Activated CD8-positive, alpha-beta memory T cell treated with anti-CD3 and anti-CD28 coated beads for 4 hours (primary cell): ENCODE measurements around the gene KRTAP20-2.

Experiments
- DNase-seq, 2 donors: peaks; one replicate each; pipeline ENCODE4 v3.0.0-alpha.2; 2020; ENCODE audit warnings: low read depth in 2 of 2

Gene KRTAP20-2

GRCh38 chr21:30634906-30635305 lies at the start of gene KRTAP20-2:
Gene KRTAP20-2, plus strand, starts transcription at chr21:30635206. Its CDS starts 58 bp downstream, at chr21:30635264.
- no peak for DNase-seq

GRCh38 chr21:30590297-30590696 lies 44.7 kb upstream of the KRTAP20-2 start, which contains the start of gene KRTAP22-2:
Gene KRTAP22-2, minus strand, starts transcription at chr21:30590397.
- no peak for DNase-seq

DNA sequence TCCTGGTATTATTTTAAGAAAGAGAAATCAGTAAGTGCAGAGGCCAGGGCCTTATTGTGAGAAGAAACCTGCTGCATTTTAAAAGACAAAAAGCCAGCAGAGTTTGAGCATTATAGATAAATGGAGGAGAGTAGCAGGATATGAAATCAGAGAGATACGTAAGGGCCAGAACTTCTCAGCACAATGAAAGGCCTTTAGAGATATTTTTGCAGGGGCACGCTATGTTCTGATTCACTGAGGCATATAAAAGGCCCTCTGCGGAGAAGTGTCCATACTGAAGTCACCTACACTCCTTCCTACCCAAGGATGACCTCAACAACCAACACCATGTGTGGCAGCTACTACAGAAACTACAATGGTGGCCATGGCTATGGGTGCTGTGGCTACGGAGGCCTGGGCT lies 42.9 kb upstream of the KRTAP20-2 start, which contains the start of gene KRTAP6-3:
Gene KRTAP6-3, plus strand, starts transcription at position 301 of the 400 bp plus-strand sequence. Its CDS starts 6 bp downstream, at position 307.
- DNase-seq, result no peak

- no peak for DNase-seq
Measured at GRCh38 chr21:30598802-30599201, 36.2 kb upstream of the KRTAP20-2 start, which contains the start of gene KRTAP6-2. Gene KRTAP6-2, minus strand, starts transcription at chr21:30598902. Its CDS starts 28 bp downstream, at chr21:30598874.

DNA sequence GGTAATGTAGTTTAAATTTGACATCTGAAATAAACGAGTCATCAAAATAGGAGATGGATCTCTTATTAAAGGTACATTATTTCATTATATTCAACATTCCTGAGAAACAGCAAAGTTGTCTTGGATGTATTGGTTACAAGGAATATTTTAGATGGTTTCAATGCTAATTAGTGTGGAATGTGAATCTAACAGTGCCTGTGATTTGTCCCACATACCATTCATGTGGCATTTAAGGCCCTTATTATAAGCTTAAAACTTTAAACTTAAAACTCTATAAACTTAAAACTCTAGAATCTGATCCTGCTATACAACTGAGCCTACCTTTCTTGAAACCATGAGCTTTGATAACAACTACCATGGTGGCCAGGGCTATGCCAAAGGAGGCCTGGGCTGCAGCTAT lies 34.2 kb upstream of the KRTAP20-2 start, which contains the start of gene KRTAP22-1:
Gene KRTAP22-1, plus strand, starts transcription at position 301 of the 400 bp plus-strand sequence.
- DNase-seq, result no peak

- DNase-seq, result no peak
Measured at GRCh38 chr21:30605968-30606367, 29.0 kb upstream of the KRTAP20-2 start.

- no peak for DNase-seq
Measured at GRCh38 chr21:30612132-30612531, 22.9 kb upstream of the KRTAP20-2 start.

DNA sequence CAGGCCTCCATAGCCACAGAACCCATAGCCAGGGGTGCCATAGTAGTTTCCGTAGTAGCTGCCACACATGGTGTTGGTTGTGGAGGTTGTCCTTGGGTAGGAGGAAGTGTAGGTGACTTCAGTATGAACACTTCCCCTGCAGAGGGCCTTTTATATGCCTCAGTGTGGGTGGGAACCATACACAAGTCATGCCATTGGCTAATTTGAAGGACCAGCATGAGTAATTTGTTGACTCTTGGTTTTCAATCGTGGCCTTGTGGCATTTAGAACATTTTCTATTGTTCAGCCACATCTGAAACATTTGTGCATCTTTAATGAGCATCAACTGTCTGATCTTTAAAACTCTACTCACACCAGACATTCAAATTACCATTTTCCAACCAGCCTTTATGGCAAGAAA lies 21.2 kb upstream of the KRTAP20-2 start, which contains the start of gene KRTAP6-1:
Gene KRTAP6-1, minus strand, starts transcription at position 95 of the 400 bp plus-strand sequence. Its CDS starts 26 bp downstream, at position 69.
- DNase-seq, result no peak

DNA sequence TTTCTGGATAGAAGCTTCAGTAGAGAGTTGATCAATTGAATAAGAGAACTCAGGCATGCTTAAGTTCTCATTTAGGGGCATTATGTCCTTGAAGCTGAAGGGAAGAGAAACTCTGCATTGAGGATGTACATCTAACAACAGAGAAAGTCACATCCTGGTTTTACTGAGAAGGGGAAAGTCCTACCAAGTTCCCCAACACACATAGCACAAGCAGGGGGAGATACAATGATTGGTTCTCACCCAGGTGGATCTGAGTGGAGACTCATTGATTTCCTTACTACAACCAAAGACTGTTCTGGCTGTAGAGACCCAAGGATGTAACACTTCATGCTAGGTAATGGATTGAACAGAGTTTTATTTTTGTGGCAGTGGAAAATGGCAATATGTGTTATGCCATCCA lies 19.8 kb upstream of the KRTAP20-2 start:
- no peak for DNase-seq

GRCh38 chr21:30616125-30616524 lies 18.9 kb upstream of the KRTAP20-2 start, which contains the start of gene KRTAP20-1:
Gene KRTAP20-1, plus strand, starts transcription at chr21:30616425. Its CDS starts 30 bp downstream, at chr21:30616455.
- no peak for DNase-seq

DNA sequence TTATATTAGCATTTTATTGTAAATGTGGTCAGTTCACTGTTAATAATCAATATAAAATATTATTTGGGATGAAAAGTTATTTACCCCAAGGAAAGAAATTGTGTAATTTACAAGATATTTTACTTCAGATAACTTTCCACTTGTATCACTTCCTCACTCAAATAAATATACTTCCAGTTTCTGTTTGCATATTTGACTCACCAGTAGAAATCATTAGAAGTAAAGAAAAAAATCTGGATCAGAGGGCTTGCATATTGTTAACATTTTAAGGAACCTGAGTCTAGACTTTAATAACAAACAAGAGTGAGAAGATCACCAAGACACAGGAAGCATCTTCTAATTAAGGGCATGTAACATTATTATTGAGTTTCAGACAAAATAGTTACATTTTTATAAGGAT lies 14.9 kb upstream of the KRTAP20-2 start:
- no peak for DNase-seq

DNA sequence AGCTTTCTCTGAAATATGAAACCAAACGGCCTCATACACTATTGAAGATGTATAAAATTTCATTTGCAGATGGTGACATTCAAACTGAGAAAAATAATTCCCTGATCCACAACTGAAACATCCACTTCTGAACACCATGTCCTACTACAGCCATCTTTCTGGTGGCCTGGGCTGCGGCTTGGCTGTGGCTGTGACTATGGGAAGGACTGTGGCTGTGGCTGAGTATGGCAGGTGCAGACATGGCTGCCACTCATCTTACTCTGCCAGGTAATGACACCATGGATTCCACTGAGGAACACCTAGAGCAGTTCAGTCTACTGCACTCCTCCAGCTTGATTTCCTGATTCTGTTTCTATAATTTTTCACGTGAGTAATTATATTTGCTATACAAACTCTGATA lies 14.5 kb upstream of the KRTAP20-2 start, which contains the start of gene KRTAP20-4:
Gene KRTAP20-4, plus strand, starts transcription at position 106 of the 400 bp plus-strand sequence.
- DNase-seq, result no peak

- DNase-seq, result no peak
Measured at GRCh38 chr21:30623362-30623761, 11.6 kb upstream of the KRTAP20-2 start.

DNA sequence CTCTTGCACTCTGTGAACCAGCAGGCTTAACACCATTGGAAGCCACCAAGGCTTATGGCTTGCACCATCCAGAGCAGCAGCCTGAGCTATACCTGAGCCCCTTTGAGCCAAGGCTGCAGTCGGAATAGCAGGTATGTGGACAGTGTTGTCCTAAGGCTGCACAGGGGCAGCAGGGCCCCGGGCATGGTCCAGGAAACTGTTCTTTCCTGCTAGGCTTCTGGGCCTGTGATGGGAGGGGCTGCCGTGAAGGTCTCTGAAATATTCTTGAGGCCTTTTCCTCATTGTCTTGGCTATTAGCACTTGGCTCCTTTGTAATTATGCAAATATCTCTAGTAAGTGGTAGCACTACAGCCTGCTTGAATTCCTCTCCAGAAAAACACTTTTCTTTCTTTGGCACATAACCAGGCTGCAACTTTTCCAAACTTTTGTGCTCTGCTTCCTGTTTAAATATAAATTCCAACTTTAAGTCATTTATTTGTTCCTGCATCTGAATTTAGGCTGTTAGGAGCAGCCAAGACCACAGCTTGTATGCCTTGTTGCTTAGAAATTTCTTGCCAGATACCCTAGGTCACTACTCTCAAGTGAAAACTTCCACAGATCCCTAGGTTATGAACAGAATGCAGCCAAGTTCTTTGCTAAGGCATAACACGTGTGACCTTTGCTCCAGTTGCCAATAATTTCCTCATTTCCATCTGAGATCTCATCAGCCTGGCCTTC lies 9.4 kb upstream of the KRTAP20-2 start:
- no peak for DNase-seq

GRCh38 chr21:30628109-30628508 lies 6.9 kb upstream of the KRTAP20-2 start:
- DNase-seq, result no peak

DNA sequence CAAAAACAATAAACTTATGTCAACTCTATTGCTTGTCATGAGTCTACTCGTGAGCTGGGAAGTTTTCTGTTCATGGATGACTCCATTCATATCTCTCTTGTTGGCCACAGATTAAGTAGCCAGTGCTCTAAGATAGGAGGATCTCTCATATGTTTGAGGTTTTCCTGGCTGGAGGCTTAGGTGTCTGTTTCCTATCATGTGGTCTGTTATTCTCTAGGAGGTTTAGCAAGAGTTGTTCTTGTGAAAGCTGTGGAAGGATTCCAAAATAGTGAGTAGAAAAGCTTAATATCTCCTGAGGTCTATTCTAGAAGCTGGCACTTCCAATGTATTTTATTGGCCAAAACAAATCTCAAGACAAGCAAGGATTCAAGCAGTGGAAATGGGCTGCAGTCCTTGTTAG lies 5.8 kb upstream of the KRTAP20-2 start:
- no peak for DNase-seq

DNA sequence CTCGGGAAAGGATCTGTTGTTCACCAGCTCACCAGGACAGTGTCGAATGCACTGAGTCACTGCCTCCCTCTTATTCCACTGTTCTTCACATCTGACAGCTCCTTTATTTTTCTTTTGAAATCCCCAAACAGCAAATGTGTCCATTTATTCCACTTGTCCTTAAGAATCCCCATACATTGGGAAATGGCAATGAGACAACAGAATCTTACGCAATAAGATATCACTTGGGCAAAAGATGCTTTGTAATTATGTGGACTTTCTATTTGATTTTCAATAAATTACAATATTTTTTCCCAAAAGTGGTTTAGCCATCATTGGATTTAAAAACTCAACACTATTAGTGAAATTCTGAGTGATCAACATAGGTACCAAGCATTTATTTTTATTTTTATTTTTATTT lies 3.7 kb downstream of the KRTAP20-2 start:
- no peak for DNase-seq

- DNase-seq, result no peak
Measured at GRCh38 chr21:30642564-30642963, 7.6 kb downstream of the KRTAP20-2 start, which contains the start of gene KRTAP20-3. Gene KRTAP20-3, plus strand, starts transcription at chr21:30642864.

GRCh38 chr21:30646904-30647414 lies 12.0 kb downstream of the KRTAP20-2 start:
- DNase-seq, result no peak

DNA sequence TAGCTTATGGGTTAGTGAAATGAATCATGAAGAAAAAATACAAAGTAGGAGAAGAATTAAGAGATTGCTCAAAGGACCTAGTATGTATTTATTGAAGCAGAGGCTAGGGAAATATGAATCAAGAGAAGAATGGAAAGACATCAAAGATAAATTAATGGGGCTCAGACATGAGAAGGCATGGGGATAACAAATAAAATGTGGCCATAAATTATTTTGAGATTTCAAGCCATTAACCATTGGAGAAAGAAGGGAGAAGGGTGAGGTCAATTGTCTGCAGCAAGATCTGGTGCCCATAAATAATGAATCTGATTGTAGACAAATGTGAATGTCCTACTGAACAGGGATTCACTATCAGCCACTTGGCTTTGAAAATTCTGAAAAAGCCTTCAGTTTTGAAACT lies 17.9 kb downstream of the KRTAP20-2 start:
- no peak for DNase-seq

GRCh38 chr21:30668776-30669175 lies 33.8 kb downstream of the KRTAP20-2 start:
- no peak for DNase-seq

- no peak for DNase-seq
Measured at GRCh38 chr21:30672985-30673650, 38.1 kb downstream of the KRTAP20-2 start.
